GM13977 (cell line): ENCODE measurements around the gene ERBB4.

Source experiments
- DNase-seq: peaks from one replicate; pipeline ENCODE4 v3.0.0; 2012; ENCODE audit warnings: low spot score
- in situ Hi-C: fragments of 300-500 bp; cut with MboI; formaldehyde crosslinking; loops from one replicate; pipeline ENCODE4 v1.12.0; 2022; ENCODE audit warnings: low sequenced_read_pairs, low pct_unique_long_range_greater_than_20kb, mixed read lengths, inconsistent platforms; ENCODE audit not compliant: unreplicated experiment
- TF ChIP-seq, protein P1 (sequence below): IDR thresholded peaks from 2 replicates; pipeline ENCODE4 v1.5.1; 2012; ENCODE audit warnings: mild to moderate bottlenecking, control low read depth; ENCODE audit not compliant: insufficient read depth; ENCODE audit errors: extremely low read depth, missing control alignments

ERBB4 gene

DNA sequence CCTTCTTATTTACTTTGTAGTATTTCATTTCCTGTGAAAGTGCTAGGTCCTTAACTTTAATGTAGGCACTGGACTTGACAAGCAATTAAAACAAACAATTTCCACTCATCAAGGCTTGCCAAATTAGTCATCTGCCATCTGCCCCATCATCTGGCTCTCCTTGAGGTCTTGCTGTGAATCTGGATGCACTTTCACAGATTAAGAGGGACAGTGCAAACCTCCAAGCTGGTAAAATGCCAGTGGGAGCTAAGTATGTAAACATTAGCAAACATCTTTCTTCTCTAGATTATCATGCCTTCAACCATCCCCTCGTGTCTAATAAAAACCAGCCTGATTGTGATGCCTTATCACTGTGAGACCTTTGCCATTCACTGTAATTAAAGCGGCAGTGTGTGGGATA lies 402.9 kb downstream of the ERBB4 start:
- no peak for DNase-seq
- TF ChIP-seq, protein P1, sequence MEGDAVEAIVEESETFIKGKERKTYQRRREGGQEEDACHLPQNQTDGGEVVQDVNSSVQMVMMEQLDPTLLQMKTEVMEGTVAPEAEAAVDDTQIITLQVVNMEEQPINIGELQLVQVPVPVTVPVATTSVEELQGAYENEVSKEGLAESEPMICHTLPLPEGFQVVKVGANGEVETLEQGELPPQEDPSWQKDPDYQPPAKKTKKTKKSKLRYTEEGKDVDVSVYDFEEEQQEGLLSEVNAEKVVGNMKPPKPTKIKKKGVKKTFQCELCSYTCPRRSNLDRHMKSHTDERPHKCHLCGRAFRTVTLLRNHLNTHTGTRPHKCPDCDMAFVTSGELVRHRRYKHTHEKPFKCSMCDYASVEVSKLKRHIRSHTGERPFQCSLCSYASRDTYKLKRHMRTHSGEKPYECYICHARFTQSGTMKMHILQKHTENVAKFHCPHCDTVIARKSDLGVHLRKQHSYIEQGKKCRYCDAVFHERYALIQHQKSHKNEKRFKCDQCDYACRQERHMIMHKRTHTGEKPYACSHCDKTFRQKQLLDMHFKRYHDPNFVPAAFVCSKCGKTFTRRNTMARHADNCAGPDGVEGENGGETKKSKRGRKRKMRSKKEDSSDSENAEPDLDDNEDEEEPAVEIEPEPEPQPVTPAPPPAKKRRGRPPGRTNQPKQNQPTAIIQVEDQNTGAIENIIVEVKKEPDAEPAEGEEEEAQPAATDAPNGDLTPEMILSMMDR: no peak
- in situ Hi-C loops: no loop called here

DNA sequence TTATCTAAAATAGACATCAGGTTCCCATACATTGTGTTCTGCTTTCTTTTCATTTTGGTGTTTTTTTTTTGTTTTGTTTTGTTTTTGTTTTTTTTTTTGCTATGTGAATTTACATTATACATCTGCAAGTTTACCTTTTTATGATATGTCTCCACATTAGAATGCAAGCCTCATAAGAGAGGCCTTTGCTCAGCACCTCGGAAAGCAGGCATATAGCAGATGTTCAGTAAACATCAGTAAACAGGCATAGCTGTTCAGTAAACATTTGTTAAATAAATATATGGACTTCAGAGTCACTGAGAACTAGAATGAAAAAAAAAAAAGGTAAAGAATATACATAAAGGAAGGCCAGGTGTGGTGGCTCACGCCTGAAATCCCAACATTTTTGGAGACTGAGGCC lies 405.3 kb downstream of the ERBB4 start:
- DNase-seq: no peak
- in situ Hi-C loops: no loop called here
- TF ChIP-seq, protein P1: no peak

DNA sequence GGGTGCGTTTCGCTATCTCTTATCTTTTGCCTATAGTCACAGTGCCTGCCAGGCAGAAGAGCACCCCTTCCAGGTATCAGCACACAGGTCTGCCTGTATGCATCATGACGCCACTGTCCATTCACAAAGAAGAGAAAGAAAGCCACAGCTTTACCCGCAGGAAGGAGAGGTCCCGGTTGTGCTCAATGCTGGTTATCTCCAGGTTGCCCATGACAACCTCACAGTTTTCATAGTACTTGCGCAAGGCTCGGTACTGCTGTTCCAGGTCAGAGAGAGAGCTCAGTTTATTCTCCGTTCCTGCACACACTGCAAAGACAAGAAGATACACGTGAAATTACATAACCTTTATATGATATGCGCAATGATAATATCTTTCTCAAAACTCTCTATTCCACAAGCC lies 414.0 kb downstream of the ERBB4 start:
- no peak for DNase-seq
- in situ Hi-C loops: no loop called here
- TF ChIP-seq, protein P1: no peak

DNA sequence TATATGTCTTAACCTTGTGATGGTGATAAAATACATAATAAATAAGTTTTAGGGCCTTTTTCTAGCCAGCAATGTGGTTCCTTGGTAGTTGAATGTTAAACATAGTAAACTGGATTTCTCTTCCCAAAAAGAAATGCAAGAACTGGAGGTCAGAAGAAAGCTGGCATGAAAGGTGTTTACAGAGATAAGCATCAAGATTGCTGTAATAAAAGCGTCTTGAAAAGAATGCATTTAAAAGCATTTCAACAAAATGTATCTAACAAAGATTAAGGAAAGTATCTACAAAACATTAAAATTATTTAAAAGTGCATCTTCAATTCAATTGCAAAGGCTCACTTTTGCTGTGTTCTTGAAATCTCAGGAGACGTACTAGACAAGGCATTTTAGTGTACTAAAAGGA lies 419.0 kb downstream of the ERBB4 start:
- in situ Hi-C loops: no loop called here
- TF ChIP-seq, protein P1: no peak
- no peak for DNase-seq

DNA sequence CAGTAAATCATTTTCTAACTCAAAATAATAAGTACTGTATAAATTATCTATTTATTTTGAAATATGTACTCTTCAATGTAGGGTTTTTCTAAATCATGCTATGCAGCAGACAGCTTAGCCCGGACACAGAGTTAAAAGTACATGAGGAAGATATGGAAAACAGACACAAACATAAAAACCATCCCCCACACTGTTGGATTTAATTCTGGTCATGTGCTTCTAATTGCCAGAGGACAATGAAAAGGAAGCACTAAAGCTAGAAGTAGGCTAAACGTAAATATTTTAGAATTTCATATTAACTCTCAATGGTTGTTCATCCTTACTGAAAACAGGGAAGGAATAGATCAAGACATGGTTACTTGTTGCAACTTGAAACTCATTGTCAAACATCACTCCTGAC lies 420.7 kb downstream of the ERBB4 start:
- DNase-seq: no peak
- in situ Hi-C loops: no loop called here
- TF ChIP-seq, protein P1: no peak

DNA sequence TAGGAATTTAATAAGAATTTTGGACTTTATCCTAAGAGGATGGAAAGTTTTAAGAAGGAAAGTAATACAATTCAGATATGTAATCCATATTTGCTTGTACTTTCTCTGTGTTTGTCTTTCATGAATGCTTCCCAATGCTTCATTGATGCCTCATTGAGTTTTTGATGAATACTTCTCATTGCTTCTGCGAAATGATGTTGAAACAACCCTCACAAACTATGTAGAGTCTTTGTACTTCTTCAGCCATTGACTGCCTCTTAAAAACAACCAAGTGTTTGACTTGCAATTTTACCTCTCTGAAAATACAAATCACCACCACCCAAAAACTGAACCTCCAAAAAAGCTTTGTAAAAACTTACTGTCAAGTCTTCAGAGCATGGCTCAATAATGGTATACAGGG lies 424.1 kb downstream of the ERBB4 start:
- TF ChIP-seq, protein P1: no peak
- in situ Hi-C loops: no loop called here
- no peak for DNase-seq

DNA sequence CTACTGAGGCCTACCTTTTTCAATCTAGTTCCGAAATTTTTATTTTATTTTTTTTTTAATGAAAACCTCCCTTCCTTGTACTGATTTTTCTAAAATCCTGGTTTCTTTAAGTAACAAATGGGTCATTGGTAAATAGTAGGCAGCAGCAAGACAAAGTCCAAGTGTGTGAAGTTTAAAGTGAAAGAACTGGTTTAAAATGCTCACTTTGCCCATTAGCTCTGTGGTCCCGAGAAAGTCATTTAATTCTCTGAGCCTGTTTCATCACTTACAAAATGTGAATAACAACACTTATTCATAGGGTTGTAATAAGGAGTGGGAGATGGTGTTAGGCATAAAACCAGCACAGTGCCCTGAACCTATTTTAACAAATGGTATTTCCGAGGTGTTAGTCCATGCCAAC lies 426.2 kb downstream of the ERBB4 start:
- in situ Hi-C loops: no loop called here
- DNase-seq: no peak
- TF ChIP-seq, protein P1: no peak
